Brain microvascular endothelial cell (primary cell): ENCODE data around the gene MUC2.

Experiments
- DNase-seq: peaks from one replicate; pipeline ENCODE4 v3.0.0-alpha.2; 2020
- H3K27ac ChIP-seq: fragments of 250-450 bp; sonication (Bioruptor Pico); 2 replicates; pipeline ENCODE4 v1.5.1; 2020; ENCODE audit warnings: mild to moderate bottlenecking, moderate library complexity
- H3K27me3 ChIP-seq: fragments of 250-450 bp; sonication (Bioruptor Pico); replicated peaks from 2 replicates; pipeline ENCODE4 v1.5.1; 2020; ENCODE audit warnings: mild to moderate bottlenecking
- H3K36me3 ChIP-seq: fragments of 250-450 bp; sonication (Bioruptor Pico); replicated peaks from 2 replicates; pipeline ENCODE4 v1.5.1; 2020; ENCODE audit warnings: mild to moderate bottlenecking
- H3K4me3 ChIP-seq: 2 replicates; pipeline ENCODE4 v1.5.1; 2011; ENCODE audit warnings: low read depth, mild to moderate bottlenecking, control low read depth, low read length, moderate library complexity
- in situ Hi-C: cut with HindIII; loops from 2 replicates; pipeline ENCODE4 v1.10.0; 2017; ENCODE audit warnings: low sequenced_read_pairs, low pct_ligation_motif_present
- TF ChIP-seq, protein P1 (sequence below): IDR thresholded peaks from 2 replicates; pipeline ENCODE4 v1.5.1; 2011; ENCODE audit warnings: low read depth, mild to moderate bottlenecking, moderate library complexity, low read length, control low read depth, inconsistent platforms; ENCODE audit errors: missing control alignments

Gene MUC2

DNA sequence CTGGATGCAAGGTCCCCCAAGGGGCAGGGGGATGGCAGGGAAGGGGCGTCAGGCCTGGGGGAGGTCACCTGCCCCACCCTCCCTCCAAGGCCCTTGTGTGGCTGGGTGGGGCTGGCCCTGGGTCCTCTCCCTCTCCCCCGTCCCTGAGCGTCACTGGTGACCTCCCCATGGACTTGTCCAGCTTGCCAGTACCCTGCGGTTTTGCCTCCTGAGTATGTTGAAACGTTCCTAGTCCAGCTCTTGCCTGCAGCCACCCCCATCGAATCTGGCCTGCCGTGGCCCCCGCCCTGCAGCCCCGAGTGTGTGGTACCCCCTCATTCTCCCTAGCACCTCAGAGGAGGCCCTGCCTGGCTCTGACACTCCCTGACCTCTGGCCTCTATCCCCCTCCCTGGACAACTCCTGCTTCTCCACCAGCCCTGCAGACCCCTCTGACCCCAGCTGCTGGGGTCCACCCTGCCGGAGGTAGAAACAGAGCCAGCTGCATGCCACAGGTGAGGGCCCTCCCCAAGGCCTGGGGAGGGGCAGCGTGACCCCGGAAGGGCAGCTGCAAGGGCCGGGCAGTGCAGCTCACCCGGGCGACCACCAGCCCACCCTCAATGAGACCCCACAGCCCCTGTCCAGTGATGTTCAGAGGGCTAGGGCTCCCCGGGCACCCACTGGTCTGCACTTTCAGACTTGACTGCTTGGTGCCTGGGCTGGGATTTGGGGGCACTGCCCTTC, 34.1 kb upstream of the MUC2 start:
- H3K4me3 ChIP-seq = no peak overlapping the region
- no peaks in the 10 kb centered on the region for H3K27me3 ChIP-seq
- TF ChIP-seq, protein P1, sequence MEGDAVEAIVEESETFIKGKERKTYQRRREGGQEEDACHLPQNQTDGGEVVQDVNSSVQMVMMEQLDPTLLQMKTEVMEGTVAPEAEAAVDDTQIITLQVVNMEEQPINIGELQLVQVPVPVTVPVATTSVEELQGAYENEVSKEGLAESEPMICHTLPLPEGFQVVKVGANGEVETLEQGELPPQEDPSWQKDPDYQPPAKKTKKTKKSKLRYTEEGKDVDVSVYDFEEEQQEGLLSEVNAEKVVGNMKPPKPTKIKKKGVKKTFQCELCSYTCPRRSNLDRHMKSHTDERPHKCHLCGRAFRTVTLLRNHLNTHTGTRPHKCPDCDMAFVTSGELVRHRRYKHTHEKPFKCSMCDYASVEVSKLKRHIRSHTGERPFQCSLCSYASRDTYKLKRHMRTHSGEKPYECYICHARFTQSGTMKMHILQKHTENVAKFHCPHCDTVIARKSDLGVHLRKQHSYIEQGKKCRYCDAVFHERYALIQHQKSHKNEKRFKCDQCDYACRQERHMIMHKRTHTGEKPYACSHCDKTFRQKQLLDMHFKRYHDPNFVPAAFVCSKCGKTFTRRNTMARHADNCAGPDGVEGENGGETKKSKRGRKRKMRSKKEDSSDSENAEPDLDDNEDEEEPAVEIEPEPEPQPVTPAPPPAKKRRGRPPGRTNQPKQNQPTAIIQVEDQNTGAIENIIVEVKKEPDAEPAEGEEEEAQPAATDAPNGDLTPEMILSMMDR = no peak
- in situ Hi-C loops = loop anchor here (25.0 kb wide), 1 partner anchor 128 kb away; the partner anchor contains the start of gene CHID1
- DNase-seq = no peak
- H3K36me3 ChIP-seq = no peaks in the 10 kb centered on the region
- no peak overlapping the region for H3K27ac ChIP-seq

DNA sequence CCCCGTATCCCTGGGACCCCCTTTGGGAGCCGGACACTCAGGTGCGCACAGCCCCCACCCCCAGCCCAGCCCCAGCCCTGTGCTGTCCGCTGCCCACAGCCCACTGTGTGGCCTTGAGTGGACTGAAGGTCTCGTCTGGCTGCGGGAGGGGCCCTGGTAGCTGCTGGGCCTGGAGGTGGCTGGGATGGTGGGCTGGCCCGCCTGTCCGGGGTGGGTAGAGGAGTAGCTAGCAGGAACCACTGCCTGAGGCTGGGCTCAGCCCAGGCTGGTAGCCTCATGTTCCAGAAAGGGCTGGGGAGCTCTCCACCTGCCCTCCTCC, 33.6 kb upstream of the MUC2 start:
- no peak for DNase-seq
- H3K27ac ChIP-seq = no peak overlapping the region
- H3K4me3 ChIP-seq = no peak overlapping the region
- H3K36me3 ChIP-seq = no peaks in the 10 kb centered on the region
- in situ Hi-C loops = loop anchor here (25.0 kb wide), 1 partner anchor 129 kb away; the partner anchor contains the start of gene CHID1
- H3K27me3 ChIP-seq = no peaks in the 10 kb centered on the region
- TF ChIP-seq, protein P1 = no peak

DNA sequence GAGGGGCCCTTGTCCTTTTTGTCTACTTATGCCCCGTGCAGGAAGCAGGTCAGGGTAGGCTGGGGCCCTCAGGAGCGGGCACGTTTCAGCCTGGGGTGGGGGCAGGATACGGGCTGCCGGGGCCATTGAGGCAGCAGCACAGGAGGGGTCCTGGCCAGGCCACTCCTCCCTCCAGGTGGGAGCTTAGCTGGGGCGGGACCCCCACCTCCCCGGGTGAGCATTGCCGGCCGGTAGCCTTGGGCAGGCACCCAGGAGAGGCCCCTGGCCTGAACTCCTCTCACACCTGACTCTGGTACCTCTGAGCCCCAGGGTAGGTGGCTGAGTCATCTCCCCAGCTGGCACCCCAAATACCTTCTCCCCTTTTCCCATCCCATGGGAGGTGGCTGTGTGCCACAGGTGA, 33.2 kb upstream of the MUC2 start:
- no peak for DNase-seq
- TF ChIP-seq, protein P1 = no peak
- H3K36me3 ChIP-seq = no peaks in the 10 kb centered on the region
- H3K27me3 ChIP-seq = no peaks in the 10 kb centered on the region
- in situ Hi-C loops = loop anchor here (25.0 kb wide), 1 partner anchor 129 kb away; the partner anchor contains the start of gene CHID1
- H3K4me3 ChIP-seq = no peak overlapping the region
- H3K27ac ChIP-seq = no peak overlapping the region

DNA sequence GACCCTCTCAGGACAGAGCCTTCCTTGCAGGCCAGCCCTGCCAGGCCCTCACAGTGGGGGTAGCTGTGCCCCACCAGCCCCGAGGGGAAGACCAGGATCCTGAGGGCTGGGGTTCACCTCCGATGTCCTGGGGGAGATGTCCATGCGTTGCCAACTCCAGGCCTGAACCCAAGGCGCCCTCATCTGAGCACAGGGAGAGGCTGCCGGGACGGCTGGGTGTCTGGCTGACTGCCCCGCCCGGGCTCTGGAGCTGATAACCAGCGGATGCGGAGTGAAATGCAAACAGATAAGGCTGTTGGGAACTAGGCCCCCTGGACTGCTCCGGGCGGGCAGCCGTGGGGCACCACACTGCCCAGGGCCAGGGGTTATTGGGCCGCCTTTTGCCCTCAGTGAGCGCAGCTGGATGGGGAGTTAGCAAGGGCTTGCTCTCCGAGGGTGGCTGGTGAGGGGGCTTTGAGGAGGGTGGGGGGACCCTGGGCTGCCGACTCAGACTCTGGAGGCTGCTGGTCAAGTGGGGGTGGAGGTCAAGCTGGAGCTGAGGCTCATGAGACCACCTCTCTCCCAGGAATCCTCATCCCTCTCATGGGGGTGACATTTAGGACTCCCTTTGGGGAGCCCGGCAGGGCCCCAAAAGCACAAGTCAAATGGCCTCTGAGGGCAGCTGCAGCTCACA, 32.6 kb upstream of the MUC2 start:
- TF ChIP-seq, protein P1 = no peak
- in situ Hi-C loops = loop anchor here (25.0 kb wide), 1 partner anchor 130 kb away; the partner anchor contains the start of gene CHID1
- H3K4me3 ChIP-seq = no peak overlapping the region
- H3K27me3 ChIP-seq = peaks cover under 1% of the 10 kb centered on the region
- H3K36me3 ChIP-seq = no peaks in the 10 kb centered on the region
- DNase-seq = no peak
- no peak overlapping the region for H3K27ac ChIP-seq

DNA sequence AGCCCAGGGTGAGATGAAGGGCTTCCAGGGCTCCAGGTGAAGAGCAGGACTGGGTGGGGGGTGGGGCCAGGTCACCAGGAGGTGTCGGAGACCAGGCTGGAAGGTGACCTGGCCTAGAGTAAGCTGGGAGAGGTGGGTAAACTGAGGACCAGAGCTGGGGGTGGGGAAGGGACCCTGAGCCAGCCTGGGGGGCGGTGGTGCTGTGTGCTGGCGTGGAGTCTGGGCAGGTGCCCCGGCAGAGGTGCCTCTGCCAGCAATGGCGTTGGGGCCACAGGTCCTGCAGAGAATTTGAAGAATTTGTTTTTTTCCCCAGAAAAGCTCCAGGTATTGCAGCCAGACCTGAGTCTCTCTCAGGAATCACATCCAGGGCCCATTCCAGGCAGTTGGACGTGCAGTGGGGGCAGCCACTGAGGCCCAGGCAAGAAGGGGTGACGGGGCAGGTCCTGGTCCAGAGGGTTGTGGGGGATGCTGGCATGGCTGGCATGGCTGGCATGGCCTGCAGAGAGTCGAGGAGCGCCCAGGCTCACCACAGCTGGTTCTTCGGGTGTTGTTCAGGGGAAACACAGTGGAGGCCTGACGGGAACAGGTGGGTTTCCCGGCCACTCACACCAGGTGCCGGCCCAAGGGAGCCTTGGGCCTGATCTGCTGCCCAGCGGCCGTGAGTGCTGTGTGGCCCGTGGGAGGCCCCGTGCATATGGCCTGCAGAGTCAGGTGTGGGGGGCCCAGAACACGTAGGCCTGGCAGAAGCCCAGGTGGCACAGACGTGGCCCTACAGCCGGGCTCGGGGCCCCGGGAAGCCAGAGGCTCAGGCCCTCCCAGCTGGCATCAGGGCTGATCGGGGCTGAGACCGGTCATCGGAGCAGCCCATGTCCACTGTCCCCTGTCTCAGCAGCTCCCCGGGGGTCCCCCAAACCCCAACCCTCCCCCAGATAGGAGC, 31.8 kb upstream of the MUC2 start:
- in situ Hi-C loops = loop anchor here (25.0 kb wide), 1 partner anchor 131 kb away; the partner anchor contains the start of gene CHID1
- no peak overlapping the region for H3K27ac ChIP-seq
- DNase-seq = no peak
- TF ChIP-seq, protein P1 = no peak
- H3K4me3 ChIP-seq = no peak overlapping the region
- peaks cover 1% of the 10 kb centered on the region for H3K27me3 ChIP-seq
- no peaks in the 10 kb centered on the region for H3K36me3 ChIP-seq
